Measurements from ENCODE around the gene IZUMO1. TPM values are rescaled to one million over a fixed set of nuclear protein-coding genes. Genes with fewer than 3 reads are reported as not detected.
"Not testable (repeated sequence)": the region's sequence is repeated elsewhere in the genome, so short reads cannot be mapped to it uniquely, and the experiment has no call there.

IZUMO1 gene
- total RNA-seq, 1 donor from 2014 or later: 0.21 TPM

DNA sequence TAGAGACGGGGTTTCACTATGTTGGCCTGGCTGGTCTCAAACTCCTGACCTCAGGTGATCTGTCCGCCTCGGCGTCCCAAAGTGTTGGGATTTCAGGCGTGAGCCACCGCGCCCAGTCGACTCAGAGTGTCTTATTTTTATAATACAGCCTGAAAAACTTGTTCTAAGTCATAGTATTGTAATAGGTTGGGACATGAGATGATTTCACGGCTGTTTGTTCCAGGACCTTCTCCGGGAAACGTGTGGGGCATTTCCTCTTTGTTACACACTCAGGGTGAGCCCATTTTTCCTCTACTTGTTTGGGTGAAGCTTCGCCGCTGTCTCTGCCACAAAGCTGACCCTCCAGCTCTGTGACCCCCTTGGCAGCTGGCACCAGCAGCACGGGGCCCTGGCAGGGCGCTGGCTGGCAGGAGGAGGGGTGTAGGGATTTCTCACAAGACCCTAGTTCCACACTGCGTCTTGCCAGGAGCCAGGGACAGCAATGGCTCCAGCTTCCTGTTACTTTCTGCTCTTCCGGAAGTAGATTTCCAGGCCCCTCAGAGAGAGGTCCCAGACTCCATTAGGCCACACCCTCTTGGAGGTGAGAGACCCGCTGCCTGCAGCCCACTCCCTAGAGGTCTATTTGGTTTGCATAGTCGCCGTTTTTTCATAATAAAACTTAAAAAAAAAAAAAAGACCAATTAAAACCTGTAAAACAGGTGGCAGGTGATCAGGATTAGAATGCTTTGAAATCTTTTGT, 24.2 kb upstream of the IZUMO1 start:
- no peaks in the 10 kb centered on the region for H3K4me1 Mint-ChIP-seq
- intact Hi-C loops (cut with micrococcal nuclease): no loop called here
- H3K36me3 Mint-ChIP-seq (ENCODE audit: low read depth): no peaks in the 10 kb centered on the region
- H3K27me3 Mint-ChIP-seq: peaks cover 9% of the 10 kb centered on the region
- no peaks in the 10 kb centered on the region for H3K9me3 Mint-ChIP-seq
- no peak overlapping the region for H3K4me3 Mint-ChIP-seq
- no peak overlapping the region for H3K27ac Mint-ChIP-seq
- DNase-seq: no peak

DNA sequence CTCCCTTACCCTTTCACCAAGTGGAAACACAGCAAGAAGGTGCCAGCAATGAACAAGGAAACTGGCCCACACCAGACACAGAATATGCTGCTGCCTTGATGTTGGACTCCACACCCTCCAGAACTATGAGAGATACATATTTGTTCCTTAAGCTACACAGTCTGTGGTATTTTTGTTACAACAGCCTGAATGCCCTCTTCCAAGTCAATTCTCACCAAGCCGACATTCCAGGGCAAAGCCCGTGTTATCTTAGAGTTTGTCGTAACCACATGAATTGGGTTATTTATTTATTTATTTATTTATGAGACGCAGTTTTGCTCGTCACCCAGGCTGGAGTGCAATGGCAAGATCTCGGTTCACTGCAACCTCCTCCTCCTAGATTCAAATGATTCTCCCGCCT, 23.6 kb upstream of the IZUMO1 start:
- no peak for DNase-seq
- Mint-ChIP-seq H3K36me3 (ENCODE audit: low read depth) (no peaks in the 10 kb centered on the region), H3K4me1 (no peaks in the 10 kb centered on the region), H3K9me3 (no peaks in the 10 kb centered on the region), H3K4me3 (no peak overlapping the region), H3K27ac (no peak overlapping the region), H3K27me3 (peaks cover 12% of the 10 kb centered on the region)
- intact Hi-C loops (cut with micrococcal nuclease): no loop called here

DNA sequence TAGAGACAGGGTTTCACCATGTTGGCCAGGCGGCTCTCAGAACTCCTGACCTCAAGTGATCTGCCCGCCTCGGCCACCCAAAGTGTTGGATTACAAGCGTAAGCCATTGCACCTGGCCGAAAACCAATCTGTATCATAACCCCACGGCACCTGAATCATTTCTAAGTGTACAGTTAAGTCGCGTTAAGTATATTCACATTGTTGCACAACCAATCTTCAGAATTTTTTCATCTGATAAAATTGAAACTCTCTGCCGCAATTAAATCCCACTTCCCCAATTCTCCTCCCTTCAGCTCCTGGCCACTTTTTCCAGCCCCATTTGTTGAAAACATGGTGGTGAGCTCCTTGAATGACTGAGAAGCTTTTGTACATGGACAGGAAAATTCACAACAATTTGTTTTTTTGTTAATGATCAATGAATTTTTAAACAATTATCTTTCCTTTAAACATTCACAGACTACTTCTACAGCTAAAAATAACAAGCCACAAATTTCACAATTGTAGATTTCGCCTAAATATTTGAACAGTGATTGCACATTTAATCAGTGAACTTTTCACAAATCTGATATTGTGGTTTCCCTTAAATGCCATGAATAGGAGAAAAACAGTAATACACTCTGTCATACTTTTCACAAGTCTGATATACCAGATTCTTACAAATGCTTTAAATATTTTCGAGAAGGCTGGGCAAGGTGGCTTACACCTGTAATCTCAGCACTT, 22.4 kb upstream of the IZUMO1 start:
- intact Hi-C loops (cut with micrococcal nuclease): no loop called here
- H3K4me3 Mint-ChIP-seq: no peak overlapping the region
- H3K9me3 Mint-ChIP-seq: no peaks in the 10 kb centered on the region
- peaks cover 14% of the 10 kb centered on the region for H3K27me3 Mint-ChIP-seq
- H3K4me1 Mint-ChIP-seq: no peaks in the 10 kb centered on the region
- no peaks in the 10 kb centered on the region for H3K36me3 Mint-ChIP-seq (ENCODE audit: low read depth)
- H3K27ac Mint-ChIP-seq: no peak overlapping the region
- DNase-seq: no peak

DNA sequence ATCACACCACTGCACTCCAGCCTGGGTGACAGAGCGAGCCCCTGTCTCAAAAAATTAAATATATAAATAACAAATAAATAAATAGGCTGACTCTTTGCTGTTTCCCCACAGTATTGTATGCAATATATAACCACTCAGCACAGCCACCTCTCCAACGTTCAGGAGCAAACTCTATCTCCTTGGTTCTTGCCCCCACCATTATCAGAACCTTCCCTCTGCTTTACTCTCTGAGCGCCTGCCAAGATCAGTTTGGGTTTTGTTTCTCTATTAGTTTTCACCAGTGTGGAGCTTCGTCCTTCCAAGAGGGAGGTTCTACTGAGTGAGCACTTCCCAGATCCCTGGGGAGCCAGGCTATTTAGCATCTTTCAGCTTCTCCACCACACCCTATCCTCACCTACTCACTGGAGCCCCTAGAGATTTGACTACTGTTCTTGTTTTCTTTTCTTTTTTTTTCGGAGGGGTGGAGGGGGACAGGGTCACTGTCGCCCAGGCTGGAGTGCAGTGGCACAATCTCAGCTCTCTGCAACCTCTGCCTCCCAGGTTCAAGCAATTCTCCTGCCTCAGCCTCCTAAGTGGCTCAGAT, 21.6 kb upstream of the IZUMO1 start:
- H3K9me3 Mint-ChIP-seq; H3K4me3 Mint-ChIP-seq; H3K4me1 Mint-ChIP-seq; DNase-seq; H3K36me3 Mint-ChIP-seq (ENCODE audit: low read depth); H3K27ac Mint-ChIP-seq; intact Hi-C loops (cut with micrococcal nuclease): not testable (repeated sequence)
- peaks cover 14% of the 10 kb centered on the region for H3K27me3 Mint-ChIP-seq

DNA sequence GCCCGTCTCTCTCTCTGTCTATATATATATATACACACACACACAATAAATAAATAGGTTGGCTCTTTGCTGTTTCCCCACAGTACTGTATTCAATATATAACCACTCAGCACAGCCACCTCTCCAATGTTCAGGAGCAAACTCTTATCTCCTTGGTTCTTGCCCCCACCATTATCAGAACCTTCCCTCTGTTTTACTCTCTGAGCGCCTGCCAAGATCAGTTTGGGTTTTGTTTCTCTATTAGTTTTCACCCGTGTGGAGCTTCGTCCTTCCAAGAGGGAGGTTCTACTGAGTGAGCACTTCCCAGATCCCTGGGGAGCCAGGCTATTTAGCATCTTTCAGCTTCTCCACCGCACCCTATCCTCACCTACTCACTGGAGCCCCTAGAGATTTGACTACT, 19.1 kb upstream of the IZUMO1 start:
- H3K27me3 Mint-ChIP-seq: peaks cover 24% of the 10 kb centered on the region
- H3K4me1 Mint-ChIP-seq; intact Hi-C loops (cut with micrococcal nuclease); DNase-seq; H3K4me3 Mint-ChIP-seq; H3K36me3 Mint-ChIP-seq (ENCODE audit: low read depth); H3K27ac Mint-ChIP-seq; H3K9me3 Mint-ChIP-seq: not testable (repeated sequence)

DNA sequence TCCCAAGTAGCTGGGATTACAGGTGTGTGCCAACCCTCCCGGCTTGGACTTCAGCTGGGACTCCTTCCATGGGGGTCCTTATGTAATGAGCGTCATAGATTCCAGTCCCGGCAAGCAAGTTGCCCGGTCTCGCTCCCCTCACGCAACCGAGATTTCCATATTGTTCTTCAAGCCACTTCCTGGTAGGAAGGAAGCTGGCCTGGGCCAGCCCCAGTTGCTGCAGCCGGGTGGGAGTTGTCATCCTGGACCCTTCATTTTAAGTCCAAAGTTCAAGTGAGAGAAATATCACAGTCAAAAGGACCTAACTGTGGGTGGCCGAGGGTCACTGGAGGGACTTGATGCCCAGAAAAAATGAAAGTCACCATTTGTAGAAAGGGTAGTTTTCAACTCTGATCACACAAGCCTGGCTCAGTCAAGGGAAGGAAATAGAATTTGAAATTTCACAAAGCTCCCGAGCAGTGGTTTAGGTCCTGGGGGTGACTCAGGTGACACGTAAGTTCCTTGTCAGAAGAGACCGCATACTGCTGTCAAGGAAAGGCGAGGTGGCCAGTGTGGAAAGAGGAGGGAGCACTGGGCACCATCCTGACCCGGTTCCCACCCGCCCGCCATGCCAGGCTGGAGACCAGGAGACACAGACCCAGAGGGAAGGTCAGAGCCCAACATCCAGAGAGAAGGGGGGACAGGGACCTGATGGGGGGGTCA, 13.9 kb upstream of the IZUMO1 start:
- Mint-ChIP-seq H3K27ac (no peak overlapping the region), H3K9me3 (no peaks in the 10 kb centered on the region), H3K36me3 (ENCODE audit: low read depth) (no peaks in the 10 kb centered on the region), H3K27me3 (peaks cover 17% of the 10 kb centered on the region), H3K4me3 (no peak overlapping the region), H3K4me1 (peaks cover 4% of the 10 kb centered on the region)
- intact Hi-C loops (cut with micrococcal nuclease): no loop called here
- DNase-seq: no peak

DNA sequence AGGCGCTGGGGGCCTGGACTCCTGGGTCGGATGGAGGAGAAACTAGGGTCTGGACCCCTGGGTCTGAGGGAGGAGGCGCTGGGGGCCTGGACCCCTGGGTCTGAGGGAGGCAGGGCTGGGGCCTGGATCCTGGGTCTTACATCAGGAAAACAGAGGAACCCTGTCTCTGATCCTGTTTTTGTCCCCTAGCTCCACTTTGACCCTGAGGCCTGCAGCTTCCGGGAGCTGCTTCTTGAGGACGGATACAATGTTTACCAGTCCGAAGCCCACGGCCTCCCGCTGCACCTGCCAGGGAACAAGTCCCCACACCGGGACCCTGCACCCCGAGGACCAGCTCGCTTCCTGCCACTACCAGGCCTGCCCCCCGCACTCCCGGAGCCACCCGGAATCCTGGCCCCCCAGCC, 11.0 kb upstream of the IZUMO1 start:
- H3K9me3 Mint-ChIP-seq: no peaks in the 10 kb centered on the region
- H3K36me3 Mint-ChIP-seq (ENCODE audit: low read depth): no peaks in the 10 kb centered on the region
- H3K27ac Mint-ChIP-seq: no peak overlapping the region
- peaks cover 13% of the 10 kb centered on the region for H3K4me1 Mint-ChIP-seq
- H3K4me3 Mint-ChIP-seq: no peak overlapping the region
- intact Hi-C loops (cut with micrococcal nuclease): no loop called here
- no peak for DNase-seq
- peaks cover 29% of the 10 kb centered on the region for H3K27me3 Mint-ChIP-seq

DNA sequence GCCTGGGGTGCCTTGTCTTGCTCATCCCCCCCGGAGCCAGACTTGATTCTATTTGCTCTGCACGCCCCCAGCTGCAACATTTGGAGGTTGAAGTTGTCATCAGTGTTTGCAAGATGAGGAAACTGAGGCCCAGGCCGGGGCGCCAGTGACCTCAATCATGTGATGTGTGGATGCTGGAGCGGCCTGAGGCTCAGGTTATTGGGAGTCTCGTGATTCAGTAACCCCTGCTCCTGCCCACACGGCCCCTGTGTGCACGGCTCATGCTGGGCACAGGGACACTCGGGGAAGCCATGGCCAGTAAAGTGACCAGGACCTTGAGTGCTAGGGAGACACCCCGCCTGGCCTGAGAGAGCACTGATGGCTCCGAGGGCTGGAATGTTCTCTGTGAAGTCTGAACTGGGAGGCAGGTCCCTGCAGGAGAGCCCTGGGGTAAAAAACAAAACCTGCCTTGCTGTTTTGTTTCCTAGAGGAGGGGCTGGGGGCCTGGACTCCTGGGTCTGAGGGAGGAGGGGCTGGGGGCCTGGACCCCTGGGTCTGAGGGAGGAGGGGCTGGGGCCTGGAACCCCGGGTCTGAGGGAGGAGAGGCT, 10.5 kb upstream of the IZUMO1 start:
- Mint-ChIP-seq H3K27ac (no peak overlapping the region), H3K36me3 (ENCODE audit: low read depth) (no peaks in the 10 kb centered on the region), H3K9me3 (no peaks in the 10 kb centered on the region), H3K4me3 (no peak overlapping the region), H3K27me3 (peaks cover 26% of the 10 kb centered on the region), H3K4me1 (peaks cover 14% of the 10 kb centered on the region)
- intact Hi-C loops (cut with micrococcal nuclease): no loop called here
- no peak for DNase-seq

DNA sequence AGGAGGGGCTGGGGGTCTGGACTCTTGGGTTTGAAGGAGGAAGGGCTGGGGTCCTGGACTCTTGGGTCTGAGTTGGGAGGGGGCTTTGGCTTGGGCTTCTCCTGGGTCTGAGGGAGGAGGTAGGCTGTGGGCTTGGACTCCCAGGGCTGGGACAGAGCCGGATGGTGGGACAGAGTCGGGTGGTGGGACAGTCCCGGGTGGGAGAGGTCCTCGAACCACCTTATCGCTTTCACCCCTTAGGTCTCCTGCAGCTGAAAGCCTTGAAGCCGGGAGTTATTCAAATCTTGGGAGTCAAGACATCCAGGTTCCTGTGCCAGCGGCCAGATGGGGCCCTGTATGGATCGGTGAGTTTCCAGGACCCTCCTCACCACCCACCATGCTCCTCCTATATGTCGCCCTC, 10.0 kb upstream of the IZUMO1 start:
- Mint-ChIP-seq H3K4me3 (no peak overlapping the region), H3K27ac (no peak overlapping the region), H3K27me3 (peaks cover 28% of the 10 kb centered on the region), H3K4me1 (peaks cover 16% of the 10 kb centered on the region), H3K9me3 (no peaks in the 10 kb centered on the region), H3K36me3 (ENCODE audit: low read depth) (no peaks in the 10 kb centered on the region)
- intact Hi-C loops (cut with micrococcal nuclease): no loop called here
- no peak for DNase-seq

DNA sequence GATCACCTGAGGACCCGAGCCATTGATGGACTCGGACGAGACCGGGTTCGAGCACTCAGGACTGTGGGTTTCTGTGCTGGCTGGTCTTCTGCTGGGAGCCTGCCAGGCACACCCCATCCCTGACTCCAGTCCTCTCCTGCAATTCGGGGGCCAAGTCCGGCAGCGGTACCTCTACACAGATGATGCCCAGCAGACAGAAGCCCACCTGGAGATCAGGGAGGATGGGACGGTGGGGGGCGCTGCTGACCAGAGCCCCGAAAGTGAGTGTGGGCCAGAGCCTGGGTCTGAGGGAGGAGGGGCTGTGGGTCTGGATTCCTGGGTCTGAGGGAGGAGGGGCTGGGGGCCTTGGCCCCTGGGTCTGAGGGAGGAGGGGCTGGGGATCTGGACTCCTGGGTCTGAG, 9.5 kb upstream of the IZUMO1 start:
- Mint-ChIP-seq H3K36me3 (ENCODE audit: low read depth) (no peaks in the 10 kb centered on the region), H3K27ac (no peak overlapping the region), H3K9me3 (no peaks in the 10 kb centered on the region), H3K4me3 (no peak overlapping the region), H3K4me1 (peaks cover 17% of the 10 kb centered on the region), H3K27me3 (peaks cover 26% of the 10 kb centered on the region)
- DNase-seq: no peak
- intact Hi-C loops (cut with micrococcal nuclease): no loop called here

DNA sequence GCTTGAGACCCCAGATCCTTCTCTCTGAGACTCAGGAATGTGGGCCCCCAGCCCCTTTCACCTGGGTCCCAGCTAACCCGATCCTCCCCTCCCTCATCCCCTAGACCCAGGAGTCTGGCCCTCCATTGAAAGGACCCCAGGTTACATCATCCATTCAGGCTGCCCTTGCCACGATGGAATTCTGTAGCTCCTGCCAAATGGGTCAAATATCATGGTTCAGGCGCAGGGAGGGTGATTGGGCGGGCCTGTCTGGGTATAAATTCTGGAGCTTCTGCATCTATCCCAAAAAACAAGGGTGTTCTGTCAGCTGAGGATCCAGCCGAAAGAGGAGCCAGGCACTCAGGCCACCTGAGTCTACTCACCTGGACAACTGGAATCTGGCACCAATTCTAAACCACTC, 9.1 kb upstream of the IZUMO1 start:
- intact Hi-C loops (cut with micrococcal nuclease): no loop called here
- Mint-ChIP-seq H3K9me3 (no peaks in the 10 kb centered on the region), H3K27me3 (peaks cover 27% of the 10 kb centered on the region), H3K4me1 (peaks cover 19% of the 10 kb centered on the region), H3K4me3 (no peak overlapping the region), H3K36me3 (ENCODE audit: low read depth) (no peaks in the 10 kb centered on the region), H3K27ac (no peak overlapping the region)
- DNase-seq: no peak

DNA sequence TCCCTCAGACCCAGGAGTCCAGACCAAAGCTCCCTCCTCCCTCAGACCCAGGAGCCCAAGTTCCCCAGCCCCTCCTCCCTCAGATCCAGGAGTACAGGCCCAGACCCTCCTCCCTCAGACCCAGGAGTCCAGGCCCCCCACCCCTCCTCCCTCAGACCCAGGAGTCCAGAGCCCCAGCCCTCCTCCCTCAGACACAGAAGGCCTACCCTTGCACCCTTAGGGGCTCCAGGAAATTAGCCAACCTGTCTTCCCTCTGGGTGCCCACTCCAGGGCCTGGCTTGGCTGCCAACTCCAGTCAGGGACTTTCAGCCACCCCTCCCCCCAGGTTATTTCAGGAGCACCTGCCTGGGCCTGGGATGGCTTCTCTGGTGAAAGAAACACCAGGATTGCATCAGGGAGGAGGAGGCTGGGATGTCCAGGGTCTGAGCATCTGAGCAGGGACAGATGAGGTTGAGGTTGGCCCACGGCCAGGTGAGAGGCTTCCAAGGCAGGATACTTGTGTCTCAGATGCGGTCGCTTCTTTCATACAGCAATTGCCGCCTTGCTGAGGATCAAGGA, 8.5 kb upstream of the IZUMO1 start, which contains the start of gene FGF21:
FGF21 (plus strand) TSS at position 441 of the 558 bp plus-strand sequence. CDS start 713 bp downstream, outside the sequence.
- DNase-seq: no peak
- no peak within 1 kb of the TSS for H3K27ac Mint-ChIP-seq
- intact Hi-C loops (cut with micrococcal nuclease): no loop called here
- H3K4me1 Mint-ChIP-seq: peaks cover 15% of the 10 kb centered on the region
- H3K36me3 Mint-ChIP-seq (ENCODE audit: low read depth): no peaks in the 10 kb centered on the region
- no peaks in the 10 kb centered on the region for H3K9me3 Mint-ChIP-seq
- peaks cover 25% of the 10 kb centered on the region for H3K27me3 Mint-ChIP-seq
- peak within 1 kb of the TSS; percentile 52 for H3K4me3 Mint-ChIP-seq

DNA sequence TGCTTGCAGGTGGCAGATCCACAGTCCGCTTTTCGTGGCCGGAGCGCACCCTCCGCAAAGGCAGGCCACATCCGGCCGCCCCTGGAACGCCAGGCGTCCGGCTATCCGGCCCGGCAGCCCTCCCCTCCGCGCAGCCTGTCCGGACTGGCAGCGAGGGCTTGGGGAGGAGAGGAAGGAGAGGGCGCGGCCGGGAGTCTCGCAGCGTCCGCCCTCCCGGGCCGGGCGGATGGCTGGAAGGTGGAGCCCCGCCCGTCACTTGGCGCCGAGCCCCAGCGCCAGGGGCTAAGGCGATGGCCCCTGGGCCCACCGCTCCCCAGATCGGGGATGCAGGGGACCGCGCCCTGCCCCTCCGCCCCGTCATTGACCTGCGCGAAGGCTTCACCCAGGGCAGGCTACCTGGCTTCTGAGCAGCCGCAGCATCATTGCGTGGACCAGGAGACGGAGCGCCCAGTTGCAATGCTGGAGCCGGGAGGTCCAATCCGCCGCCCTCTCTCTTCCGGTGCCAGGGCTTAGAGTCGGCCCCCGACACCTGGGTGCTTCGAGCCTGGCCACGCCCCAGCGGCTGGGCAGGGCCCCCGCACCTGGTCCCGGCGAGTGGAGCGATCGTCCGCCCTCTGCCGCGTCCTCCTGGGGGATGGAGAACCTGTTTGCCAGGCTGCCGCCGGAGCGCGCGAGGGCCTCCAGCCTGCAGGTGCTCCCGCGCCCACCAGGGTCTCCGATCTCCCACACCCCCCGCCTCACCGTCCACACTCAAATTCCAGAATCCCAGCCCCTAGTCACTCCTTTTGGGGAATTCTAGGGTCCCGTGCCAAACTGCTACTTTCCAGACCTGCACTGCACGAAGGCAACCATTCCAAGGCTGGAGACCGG, 6.0 kb upstream of the IZUMO1 start, which contains the start of gene FUT1:
FUT1 (minus strand) TSS at position 146 of the 870 bp plus-strand sequence. CDS start 1,360 bp downstream, outside the sequence.
- no peaks in the 10 kb centered on the region for H3K36me3 Mint-ChIP-seq (ENCODE audit: low read depth)
- peaks cover 15% of the 10 kb centered on the region for H3K4me1 Mint-ChIP-seq
- H3K27ac Mint-ChIP-seq: no peak within 1 kb of the TSS
- peak within 1 kb of the TSS; percentile 71 for H3K4me3 Mint-ChIP-seq
- peaks cover 25% of the 10 kb centered on the region for H3K27me3 Mint-ChIP-seq
- intact Hi-C loops (cut with micrococcal nuclease): no loop called here
- DNase-seq: peak; percentile 82
- H3K9me3 Mint-ChIP-seq: no peaks in the 10 kb centered on the region
